ENCODE measurements around the gene CALCOCO2. TPM values are rescaled to one million over a fixed set of nuclear protein-coding genes. Genes with fewer than 3 reads are reported as not detected.
A peak's percentile ranks its signal among the peaks of the same experiment; 100 is the strongest.

The CALCOCO2 gene
- total and polyA plus RNA-seq, 2 of the 13 experiments (the other 11 are each of a cell fraction or from before 2014, with no cell fraction given), result 72.9 to 111 TPM

- TF ChIP-seq ZNF414 (CRISPR knock-in tag; IDR thresholded peaks at IDR 0.05), result peak; percentile 92; the same call in 1 of the 2 replicates
- no peak; the same call in 1 of the 2 replicates for TF ChIP-seq ZNF784 (CRISPR knock-in tag; IDR thresholded peaks at IDR 0.05; ENCODE audit: borderline replicate concordance)
- TF ChIP-seq, protein P1, sequence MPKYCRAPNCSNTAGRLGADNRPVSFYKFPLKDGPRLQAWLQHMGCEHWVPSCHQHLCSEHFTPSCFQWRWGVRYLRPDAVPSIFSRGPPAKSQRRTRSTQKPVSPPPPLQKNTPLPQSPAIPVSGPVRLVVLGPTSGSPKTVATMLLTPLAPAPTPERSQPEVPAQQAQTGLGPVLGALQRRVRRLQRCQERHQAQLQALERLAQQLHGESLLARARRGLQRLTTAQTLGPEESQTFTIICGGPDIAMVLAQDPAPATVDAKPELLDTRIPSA (CRISPR knock-in tag; IDR thresholded peaks at IDR 0.05; ENCODE audit: borderline replicate concordance), result no peak
- TF ChIP-seq GPBP1L1 (CRISPR knock-in tag; IDR thresholded peaks at IDR 0.05), result no peak
- peak; percentile 97 for TF ChIP-seq SAP130 (CRISPR knock-in tag; IDR thresholded peaks at IDR 0.05; ENCODE audit: low read depth)
- TF ChIP-seq TGIF2 (CRISPR knock-in tag; IDR thresholded peaks at IDR 0.05), result no peak
- TF ChIP-seq DR1 (CRISPR knock-in tag; IDR thresholded peaks at IDR 0.05), result no peak
- TF ChIP-seq CREM (IDR thresholded peaks at IDR 0.05), result peak; percentile 89
- TF ChIP-seq CREM (CRISPR knock-in tag; IDR thresholded peaks at IDR 0.05), result no peak
- no peak for TF ChIP-seq SRSF4 (IDR thresholded peaks at IDR 0.05; ENCODE audit: low read depth, low read length, poor library complexity, severe bottlenecking)
- TF ChIP-seq ZNF703 (CRISPR knock-in tag; IDR thresholded peaks at IDR 0.05; ENCODE audit: borderline replicate concordance), result no peak
- TF ChIP-seq TBL1XR1 (IDR thresholded peaks at IDR 0.05; ENCODE audit: borderline replicate concordance, low read length, partially characterized antibody), result peak; percentile 77
- TF ChIP-seq HNF1B (CRISPR knock-in tag; IDR thresholded peaks at IDR 0.05), result peak; percentile 93
- TF ChIP-seq RARG (CRISPR knock-in tag; IDR thresholded peaks at IDR 0.05; ENCODE audit: low read depth), result no peak
- TF ChIP-seq ELF1 (CRISPR knock-in tag; IDR thresholded peaks at IDR 0.05), result peak; percentile 58; the same call in 1 of the 2 replicates
- peak; percentile 86 for TF ChIP-seq ZNF333 (CRISPR knock-in tag; IDR thresholded peaks at IDR 0.05; ENCODE audit: borderline replicate concordance)
- TF ChIP-seq CERS6 (CRISPR knock-in tag; IDR thresholded peaks at IDR 0.05), result no peak
- TF ChIP-seq, protein P2, sequence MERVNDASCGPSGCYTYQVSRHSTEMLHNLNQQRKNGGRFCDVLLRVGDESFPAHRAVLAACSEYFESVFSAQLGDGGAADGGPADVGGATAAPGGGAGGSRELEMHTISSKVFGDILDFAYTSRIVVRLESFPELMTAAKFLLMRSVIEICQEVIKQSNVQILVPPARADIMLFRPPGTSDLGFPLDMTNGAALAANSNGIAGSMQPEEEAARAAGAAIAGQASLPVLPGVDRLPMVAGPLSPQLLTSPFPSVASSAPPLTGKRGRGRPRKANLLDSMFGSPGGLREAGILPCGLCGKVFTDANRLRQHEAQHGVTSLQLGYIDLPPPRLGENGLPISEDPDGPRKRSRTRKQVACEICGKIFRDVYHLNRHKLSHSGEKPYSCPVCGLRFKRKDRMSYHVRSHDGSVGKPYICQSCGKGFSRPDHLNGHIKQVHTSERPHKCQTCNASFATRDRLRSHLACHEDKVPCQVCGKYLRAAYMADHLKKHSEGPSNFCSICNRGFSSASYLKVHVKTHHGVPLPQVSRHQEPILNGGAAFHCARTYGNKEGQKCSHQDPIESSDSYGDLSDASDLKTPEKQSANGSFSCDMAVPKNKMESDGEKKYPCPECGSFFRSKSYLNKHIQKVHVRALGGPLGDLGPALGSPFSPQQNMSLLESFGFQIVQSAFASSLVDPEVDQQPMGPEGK (CRISPR knock-in tag; IDR thresholded peaks at IDR 0.05), result peak; percentile 93
- TF ChIP-seq SYNCRIP (IDR thresholded peaks at IDR 0.05; ENCODE audit: insufficient read depth, low read depth, low read length), result no peak
- no peak for TF ChIP-seq GZF1 (CRISPR knock-in tag; IDR thresholded peaks at IDR 0.05)
Observed at GRCh38 chr17:48871551-48872351, 40.9 kb downstream of the CALCOCO2 start (continued).
